Kidney (tissue), 14 donors: ENCODE results near the gene KCTD10. TPM values are rescaled to one million over a fixed set of nuclear protein-coding genes. Genes with fewer than 3 reads are reported as not detected.
A peak's percentile ranks its signal among the peaks of the same experiment; 100 is the strongest.

Source experiments
- DNase-seq, 5 donors: peaks; one replicate each; pipeline ENCODE4 v3.0.0-alpha.2; 2013 to 2020
- FAIRE-seq: peaks from 2 replicates; lab custom pipeline; 2012; peaks lifted over from hg19 to GRCh38; lab: Jason Lieb, UNC
- H3K27ac ChIP-seq, 2 donors: one replicate each; pipeline ENCODE4 v1.7.0; 2013; ENCODE audit warnings: low read depth in 2 of 2, low read length in 2 of 2, inconsistent platforms in 1 of 2
- H3K27me3 ChIP-seq: one replicate; pipeline ENCODE4 v1.7.1; 2013; ENCODE audit warnings: low read length, inconsistent platforms; ENCODE audit not compliant: control insufficient read depth, insufficient read depth
- H3K36me3 ChIP-seq, 3 donors: one replicate each; pipeline versions ENCODE4 v1.7.0 to v1.7.1; 2013; ENCODE audit warnings: low read length in 3 of 3, control low read depth in 1 of 3, inconsistent platforms in 1 of 3; ENCODE audit not compliant: insufficient read depth in 3 of 3, control insufficient read depth in 2 of 3
- H3K4me1 ChIP-seq, 3 donors: one replicate each; pipeline versions ENCODE4 v1.7.0 to v1.7.1; 2013; ENCODE audit warnings: low read length in 3 of 3, inconsistent platforms in 1 of 3, low read depth in 1 of 3; ENCODE audit not compliant: control insufficient read depth in 2 of 3, insufficient read depth in 2 of 3
- H3K4me3 ChIP-seq, 3 donors: one replicate each; pipeline versions ENCODE4 v1.7.0 to v1.8.1; 2013; ENCODE audit warnings: low read length in 3 of 3, control low read depth in 1 of 3, inconsistent platforms in 1 of 3
- H3K9ac ChIP-seq, 3 donors: one replicate each; pipeline versions ENCODE4 v1.7.0 to v1.7.1; 2013; ENCODE audit warnings: low read length in 3 of 3, control low read depth in 1 of 3, inconsistent platforms in 1 of 3
- H3K9me3 ChIP-seq, 3 donors: one replicate each; pipeline versions ENCODE4 v1.7.0 to v1.7.1; 2013; ENCODE audit warnings: low read length in 3 of 3, control low read depth in 1 of 3, inconsistent platforms in 1 of 3; ENCODE audit not compliant: control insufficient read depth in 2 of 3, insufficient read depth in 1 of 3
- CTCF ChIP-seq: IDR thresholded peaks from 3 replicates; pipeline ENCODE4 v1.5.1; 2012; ENCODE audit warnings: mild to moderate bottlenecking, moderate library complexity, borderline replicate concordance; ENCODE audit not compliant: insufficient read depth; ENCODE audit errors: extremely low read depth
- intact Hi-C: fragments of 100-400 bp; cut with DNase I; formaldehyde crosslinking; loops from one replicate; pipeline ENCODE4 v1.11.1; 2022
- polyA plus RNA-seq: library from polyadenylated mRNA; stranded (reverse); fragments of 350-450 nt; fragmentation: Illumina TruSeq; extraction: RNeasy Lipid Tissue Mini Kit (QIAGEN cat#74804); gene quantifications from one replicate; pipeline ENCODE4 v1.2.3, GENCODE V29; 2014; ENCODE audit warnings: low read depth, low replicate concordance; ENCODE audit not compliant: insufficient read depth
- total RNA-seq: library from RNA; stranded (reverse); fragmentation: NEBNext Ultra II Directional; extraction: Animal tissue kit (Norgen Biotek cat#: 25700); gene quantifications from one replicate; pipeline ENCODE4 v1.2.1, GENCODE V29; 2021
- donor health status: control.
- donor health status: control.
- donor health status: control.
- donor health status: control.
- donor health status: control.
- donor health status: DM: yes; HTN: yes; CAD: no.
- donor health status: Normal renal cell carcinoma (clear cell type).

The KCTD10 gene
- total and polyA plus RNA-seq, 2 donors from 2014 or later: 23.6 to 72.1 TPM

- peak overlapping the region; percentile 82 to 97 for H3K27ac ChIP-seq
- intact Hi-C loops: no loop called here
- no peak overlapping the region for H3K4me3 ChIP-seq
- no peaks in the 10 kb centered on the region for H3K9me3 ChIP-seq
- H3K9ac ChIP-seq: peak overlapping the region in 1 of 3 donors; percentile 20
- no peak for TF ChIP-seq CTCF
- peaks cover 7 to 36% (median 26%) of the 10 kb centered on the region in 3 donors for H3K36me3 ChIP-seq
- H3K27me3 ChIP-seq: no peaks in the 10 kb centered on the region
- DNase-seq (peak in 1 of 5 donors; percentile 80), FAIRE-seq (no peak)
- H3K4me1 ChIP-seq: peaks cover 4 to 54% (median 42%) of the 10 kb centered on the region in 3 donors
These were observed 16.6 kb downstream of the KCTD10 start for GRCh38 chr12:109460538-109460937.

- H3K4me1 ChIP-seq: peaks cover 4 to 45% (median 36%) of the 10 kb centered on the region in 3 donors
- no peak for TF ChIP-seq CTCF
- H3K36me3 ChIP-seq: peaks cover 8 to 43% (median 26%) of the 10 kb centered on the region in 3 donors
- peak overlapping the region in 1 of 2 donors; percentile 26 for H3K27ac ChIP-seq
- H3K27me3 ChIP-seq: no peaks in the 10 kb centered on the region
- no peak overlapping the region for H3K9ac ChIP-seq
- no peak for FAIRE-seq
- H3K4me3 ChIP-seq: no peak overlapping the region
- intact Hi-C loops: no loop called here
- no peaks in the 10 kb centered on the region for H3K9me3 ChIP-seq
- peak in 2 of 5 donors; percentile 29 to 37 for DNase-seq
These were observed 17.9 kb downstream of the KCTD10 start for GRCh38 chr12:109459247-109459646.

GRCh38 chr12:109458771-109459208 lies 18.3 kb downstream of the KCTD10 start:
- no peaks in the 10 kb centered on the region for H3K27me3 ChIP-seq
- H3K9ac ChIP-seq: peak overlapping the region in 1 of 3 donors; percentile 4
- peaks cover 4 to 40% (median 32%) of the 10 kb centered on the region in 3 donors for H3K4me1 ChIP-seq
- H3K4me3 ChIP-seq: no peak overlapping the region
- peak in 2 of 5 donors; percentile 69 to 76 for DNase-seq
- intact Hi-C loops: no loop called here
- H3K9me3 ChIP-seq: no peaks in the 10 kb centered on the region
- peak overlapping the region; percentile 9 to 26 for H3K27ac ChIP-seq
- H3K36me3 ChIP-seq: peaks cover 9 to 48% (median 26%) of the 10 kb centered on the region in 3 donors
- no peak for TF ChIP-seq CTCF
- no peak for FAIRE-seq
